HepG2 (cell line): ENCODE measurements around the gene USP43. TPM values are rescaled to one million over a fixed set of nuclear protein-coding genes. Genes with fewer than 3 reads are reported as not detected.
A peak's percentile ranks its signal among the peaks of the same experiment; 100 is the strongest.

Experiments used
- CHD4 ChIP-seq: fragments of 200-600 bp; sonication (generic); IDR thresholded peaks from 2 replicates; pipeline ENCODE4 v1.7.0; 2017; ENCODE audit warnings: mild to moderate bottlenecking, low read length, borderline replicate concordance
- HMGA1 ChIP-seq: sonication (generic); formaldehyde crosslinking; conservative IDR thresholded peaks from 2 replicates; pipeline ENCODE4 v1.4.0; 2020; ENCODE audit warnings: missing genetic modification reagents
- NR3C1 ChIP-seq: sonication (generic); formaldehyde crosslinking; IDR thresholded peaks from 2 replicates; pipeline ENCODE4 v1.4.0; 2020; ENCODE audit warnings: missing genetic modification reagents
- POGZ ChIP-seq: sonication (generic); formaldehyde crosslinking; IDR thresholded peaks from 2 replicates; pipeline ENCODE4 v1.4.0; 2020; ENCODE audit warnings: mild to moderate bottlenecking, missing genetic modification reagents
- PRDM10 ChIP-seq: sonication (generic); formaldehyde crosslinking; IDR thresholded peaks from 2 replicates; pipeline ENCODE4 v1.4.0; 2020; ENCODE audit warnings: low read depth, missing genetic modification reagents
- SETDB1 ChIP-seq: sonication (generic); formaldehyde crosslinking; IDR thresholded peaks from 2 replicates; pipeline ENCODE4 v1.5.1; 2020; ENCODE audit warnings: missing genetic modification reagents, mild to moderate bottlenecking, borderline replicate concordance
- SIN3A ChIP-seq: IDR thresholded peaks from 2 replicates; pipeline ENCODE4 v1.6.1; 2011; ENCODE audit warnings: low read depth, mild to moderate bottlenecking, control low read depth, low read length, borderline replicate concordance
- ZFYVE20 ChIP-seq: sonication (generic); formaldehyde crosslinking; IDR thresholded peaks from 2 replicates; pipeline ENCODE4 v1.8.0; 2023; ENCODE audit warnings: low read depth, mild to moderate bottlenecking, moderate library complexity, missing genetic modification reagents, borderline replicate concordance
- ZKSCAN8 ChIP-seq: IDR thresholded peaks from 2 replicates; pipeline ENCODE4 v1.6.1; 2016; ENCODE audit warnings: borderline replicate concordance, missing genetic modification reagents, missing compliant biosample characterization
- ZNF207 ChIP-seq: fragments of 450-650 bp; IDR thresholded peaks from 2 replicates; pipeline ENCODE4 v1.6.1; 2016; ENCODE audit warnings: antibody characterized with exemption, borderline replicate concordance
- ZNF329 ChIP-seq: sonication (generic); formaldehyde crosslinking; IDR thresholded peaks from 2 replicates; pipeline ENCODE4 v1.9.0; 2021; ENCODE audit warnings: low read depth, mild to moderate bottlenecking, missing genetic modification reagents
- ZNF331 ChIP-seq: sonication (generic); formaldehyde crosslinking; IDR thresholded peaks from 2 replicates; pipeline ENCODE4 v1.4.0; 2020; ENCODE audit warnings: missing genetic modification reagents
- ZNF549 ChIP-seq: sonication (generic); formaldehyde crosslinking; IDR thresholded peaks from 2 replicates; pipeline ENCODE4 v1.5.0; 2020; ENCODE audit warnings: missing genetic modification reagents
- ZNF672 ChIP-seq: sonication (generic); formaldehyde crosslinking; IDR thresholded peaks from 2 replicates; pipeline ENCODE4 v1.8.1; 2022; ENCODE audit warnings: missing genetic modification reagents
- ZNF709 ChIP-seq: sonication (generic); formaldehyde crosslinking; IDR thresholded peaks from 2 replicates; pipeline ENCODE4 v1.5.0; 2020; ENCODE audit warnings: mild to moderate bottlenecking, missing genetic modification reagents
- ZNF816 ChIP-seq: sonication (generic); formaldehyde crosslinking; IDR thresholded peaks from 2 replicates; pipeline ENCODE4 v1.8.0; 2022; ENCODE audit warnings: missing genetic modification reagents, mild to moderate bottlenecking, borderline replicate concordance
- polyA plus RNA-seq, 8 experiments: library from polyadenylated mRNA; depleted of rRNA in 3 of 8; stranded (reverse) in 7 of 8; unstranded in 1 of 8; fragments of >200 nt; fragmentation: Illumina TruSeq in 4 of 8; extraction: Trizol in 4 of 8; gene quantifications; 2 replicates each; pipeline versions ENCODE4 v1.2.1 to v1.2.3, GENCODE V29; 2011 to 2016; ENCODE audit warnings: low read depth in 4 of 8, missing spikeins in 1 of 8, mixed read lengths in 1 of 8; ENCODE audit not compliant: insufficient read depth in 1 of 8
- total RNA-seq, 5 experiments: library from RNA; depleted of rRNA; stranded (reverse); fragments of >200 nt; fragmentation: Illumina TruSeq; extraction: Trizol; gene quantifications; 2 replicates each; pipeline ENCODE4 v1.2.3, GENCODE V29; 2016; ENCODE audit warnings: low read depth in 1 of 5
- TF ChIP-seq, protein P1 (sequence below): sonication (generic); formaldehyde crosslinking; IDR thresholded peaks from 2 replicates; pipeline ENCODE4 v1.4.0; 2020; ENCODE audit warnings: missing genetic modification reagents, mild to moderate bottlenecking, borderline replicate concordance
- TF ChIP-seq, protein P2 (sequence below): sonication (generic); formaldehyde crosslinking; IDR thresholded peaks from 2 replicates; pipeline ENCODE4 v1.4.0; 2020; ENCODE audit warnings: missing genetic modification reagents
- TF ChIP-seq, protein P3 (sequence below): sonication (generic); formaldehyde crosslinking; IDR thresholded peaks from 2 replicates; pipeline ENCODE4 v1.5.0; 2020; ENCODE audit warnings: mild to moderate bottlenecking, low read depth, missing genetic modification reagents, borderline replicate concordance

The USP43 gene
- total and polyA plus RNA-seq, 2 of the 13 experiments (the other 11 are each of a cell fraction or from before 2014, with no cell fraction given), result 1.6 to 2.2 TPM

DNA sequence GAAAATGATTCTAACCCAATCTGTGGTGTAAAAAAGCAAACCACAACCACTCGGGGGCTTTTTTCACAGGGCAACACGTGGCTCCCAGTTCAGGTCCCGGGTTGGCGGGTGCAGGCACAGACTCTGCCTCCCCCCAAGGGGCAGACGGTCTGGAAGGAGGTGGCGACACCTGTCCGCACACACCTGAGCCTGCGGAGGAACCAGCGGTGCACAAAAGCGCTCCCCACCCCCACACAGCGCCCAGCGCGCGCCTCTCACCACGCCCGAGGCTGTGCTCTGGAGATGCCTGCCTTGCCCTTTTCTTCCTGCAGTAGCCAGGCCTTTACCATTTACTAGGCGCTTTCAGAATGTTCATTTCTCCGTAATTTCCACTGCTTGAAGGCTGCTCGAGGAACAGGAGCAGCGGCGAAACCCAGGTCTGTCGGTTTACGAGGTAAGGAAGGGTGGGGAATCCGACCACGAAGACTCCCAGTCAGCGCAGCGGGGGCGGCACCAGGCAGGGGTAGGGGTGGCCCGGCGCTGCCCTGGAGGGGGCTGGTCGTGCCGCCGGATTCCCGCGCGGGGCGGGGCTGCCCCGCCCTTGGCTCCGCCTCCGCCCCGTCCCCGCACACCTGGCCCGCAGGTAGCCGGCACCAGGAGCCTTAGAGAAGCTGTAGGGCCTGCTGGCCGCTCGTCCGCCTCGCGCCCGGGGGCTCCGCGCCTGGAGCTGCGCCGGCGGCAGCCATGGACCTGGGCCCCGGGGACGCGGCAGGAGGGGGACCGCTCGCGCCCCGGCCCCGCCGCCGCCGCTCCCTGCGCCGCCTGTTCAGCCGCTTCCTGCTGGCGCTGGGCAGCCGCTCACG, at the start of gene USP43 (continued):
- TF ChIP-seq PRDM10 (CRISPR knock-in tag), result no peak; the same call in 1 of the 2 replicates
- no peak for TF ChIP-seq ZNF672
- no peak for TF ChIP-seq ZNF329 (CRISPR knock-in tag)
- TF ChIP-seq ZFYVE20 (CRISPR knock-in tag), result no peak
- no peak for TF ChIP-seq ZNF549
- TF ChIP-seq SETDB1, result 0 out of 2 replicates have a peak, but pooled peaks have one; percentile 28
- 0 out of 2 replicates have a peak, but pooled peaks have one; percentile 45 for TF ChIP-seq ZNF331 (CRISPR knock-in tag)
- no peak for TF ChIP-seq SIN3A
- TF ChIP-seq HMGA1 (CRISPR knock-in tag), result no peak
- TF ChIP-seq, protein P1, sequence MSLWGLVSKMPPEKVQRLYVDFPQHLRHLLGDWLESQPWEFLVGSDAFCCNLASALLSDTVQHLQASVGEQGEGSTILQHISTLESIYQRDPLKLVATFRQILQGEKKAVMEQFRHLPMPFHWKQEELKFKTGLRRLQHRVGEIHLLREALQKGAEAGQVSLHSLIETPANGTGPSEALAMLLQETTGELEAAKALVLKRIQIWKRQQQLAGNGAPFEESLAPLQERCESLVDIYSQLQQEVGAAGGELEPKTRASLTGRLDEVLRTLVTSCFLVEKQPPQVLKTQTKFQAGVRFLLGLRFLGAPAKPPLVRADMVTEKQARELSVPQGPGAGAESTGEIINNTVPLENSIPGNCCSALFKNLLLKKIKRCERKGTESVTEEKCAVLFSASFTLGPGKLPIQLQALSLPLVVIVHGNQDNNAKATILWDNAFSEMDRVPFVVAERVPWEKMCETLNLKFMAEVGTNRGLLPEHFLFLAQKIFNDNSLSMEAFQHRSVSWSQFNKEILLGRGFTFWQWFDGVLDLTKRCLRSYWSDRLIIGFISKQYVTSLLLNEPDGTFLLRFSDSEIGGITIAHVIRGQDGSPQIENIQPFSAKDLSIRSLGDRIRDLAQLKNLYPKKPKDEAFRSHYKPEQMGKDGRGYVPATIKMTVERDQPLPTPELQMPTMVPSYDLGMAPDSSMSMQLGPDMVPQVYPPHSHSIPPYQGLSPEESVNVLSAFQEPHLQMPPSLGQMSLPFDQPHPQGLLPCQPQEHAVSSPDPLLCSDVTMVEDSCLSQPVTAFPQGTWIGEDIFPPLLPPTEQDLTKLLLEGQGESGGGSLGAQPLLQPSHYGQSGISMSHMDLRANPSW (CRISPR knock-in tag), result no peak
- TF ChIP-seq ZNF207, result no peak
- no peak for TF ChIP-seq POGZ (CRISPR knock-in tag)
- TF ChIP-seq, protein P2, sequence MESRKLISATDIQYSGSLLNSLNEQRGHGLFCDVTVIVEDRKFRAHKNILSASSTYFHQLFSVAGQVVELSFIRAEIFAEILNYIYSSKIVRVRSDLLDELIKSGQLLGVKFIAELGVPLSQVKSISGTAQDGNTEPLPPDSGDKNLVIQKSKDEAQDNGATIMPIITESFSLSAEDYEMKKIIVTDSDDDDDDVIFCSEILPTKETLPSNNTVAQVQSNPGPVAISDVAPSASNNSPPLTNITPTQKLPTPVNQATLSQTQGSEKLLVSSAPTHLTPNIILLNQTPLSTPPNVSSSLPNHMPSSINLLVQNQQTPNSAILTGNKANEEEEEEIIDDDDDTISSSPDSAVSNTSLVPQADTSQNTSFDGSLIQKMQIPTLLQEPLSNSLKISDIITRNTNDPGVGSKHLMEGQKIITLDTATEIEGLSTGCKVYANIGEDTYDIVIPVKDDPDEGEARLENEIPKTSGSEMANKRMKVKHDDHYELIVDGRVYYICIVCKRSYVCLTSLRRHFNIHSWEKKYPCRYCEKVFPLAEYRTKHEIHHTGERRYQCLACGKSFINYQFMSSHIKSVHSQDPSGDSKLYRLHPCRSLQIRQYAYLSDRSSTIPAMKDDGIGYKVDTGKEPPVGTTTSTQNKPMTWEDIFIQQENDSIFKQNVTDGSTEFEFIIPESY (CRISPR knock-in tag), result no peak
- TF ChIP-seq ZKSCAN8 (CRISPR knock-in tag), result peak; percentile 54; the same call in 1 of the 2 replicates
- no peak for TF ChIP-seq NR3C1 (CRISPR knock-in tag)
- TF ChIP-seq ZNF816 (CRISPR knock-in tag), result no peak
- TF ChIP-seq ZNF709 (CRISPR knock-in tag), result no peak
- TF ChIP-seq, protein P3, sequence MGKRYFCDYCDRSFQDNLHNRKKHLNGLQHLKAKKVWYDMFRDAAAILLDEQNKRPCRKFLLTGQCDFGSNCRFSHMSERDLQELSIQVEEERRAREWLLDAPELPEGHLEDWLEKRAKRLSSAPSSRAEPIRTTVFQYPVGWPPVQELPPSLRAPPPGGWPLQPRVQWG (CRISPR knock-in tag), result no peak
- TF ChIP-seq CHD4, result no peak
